Endothelial cell of umbilical vein (primary cell): ENCODE data around the gene ATR. TPM values are rescaled to one million over a fixed set of nuclear protein-coding genes. Genes with fewer than 3 reads are reported as not detected.

Experiments used
- BruUV-seq: library from RNA; stranded (reverse); fragments of 400-500 nt; replicated peaks from 2 replicates; lab custom pipeline; 2021; lab: Mats Ljungman, UMichigan
- CTCF ChIA-PET: fragments of 300-600, 350-600 bp; sonication (Branson Sonifier 250); formaldehyde crosslinking; loops from one replicate; lab custom pipeline; 2021; ENCODE audit warnings: antibody characterized with exemption, inconsistent platforms; lab: Charles Lee
- POLR2A ChIA-PET: fragments of 300-600, 350-600 bp; sonication (Branson Sonifier 250); formaldehyde crosslinking; loops from one replicate; lab custom pipeline; 2021; ENCODE audit warnings: antibody characterized with exemption, inconsistent platforms; lab: Charles Lee
- DNase-seq: peaks from one replicate; pipeline ENCODE4 v3.0.0-alpha.2; 2011; ENCODE audit warnings: low read depth, low spot score
- FAIRE-seq: peaks from 2 replicates; lab custom pipeline; 2011; peaks lifted over from hg19 to GRCh38; lab: Jason Lieb, UNC
- H2AFZ ChIP-seq: 2 replicates; pipeline ENCODE4 v1.6.0; 2012; ENCODE audit warnings: low read depth, low read length, control low read depth, inconsistent platforms
- H3K27ac ChIP-seq: 2 replicates; pipeline ENCODE4 v1.5.1; 2011; ENCODE audit warnings: low read depth, mild to moderate bottlenecking, control low read depth, low read length, moderate library complexity; ENCODE audit not compliant: insufficient read depth
- H3K27me3 ChIP-seq, 2 experiments: 2 replicates each; pipeline versions ENCODE4 v1.6.0 to v1.6.1; 2011; ENCODE audit warnings: low read length in 2 of 2, mixed read lengths in 1 of 2; ENCODE audit not compliant: control insufficient read depth in 2 of 2, insufficient read depth in 2 of 2
- H3K36me3 ChIP-seq, 2 experiments: 2 replicates in 1 of 2; 3 replicates in 1 of 2; pipeline ENCODE4 v1.5.1; 2011; ENCODE audit warnings: low read length in 2 of 2, mild to moderate bottlenecking in 1 of 2, moderate library complexity in 1 of 2; ENCODE audit not compliant: control insufficient read depth in 2 of 2, insufficient read depth in 2 of 2; ENCODE audit errors: extremely low read depth in 1 of 2
- H3K4me1 ChIP-seq: 3 replicates; pipeline ENCODE4 v1.5.1; 2011; ENCODE audit warnings: mild to moderate bottlenecking, low read length; ENCODE audit not compliant: control insufficient read depth, insufficient read depth; ENCODE audit errors: extremely low read depth
- H3K4me2 ChIP-seq: 2 replicates; pipeline ENCODE4 v1.6.1; 2011; ENCODE audit warnings: low read length, control low read depth, mixed read lengths; ENCODE audit not compliant: insufficient read depth
- H3K4me3 ChIP-seq, 3 experiments: fragments of 200-600 bp in 1 of 3; sonication (generic), shearing (Covaris generic) in 1 of 3; replicated peaks in 1 of 3; 2 replicates each; pipeline ENCODE4 v1.5.1; 2011 to 2016; ENCODE audit warnings: control low read depth in 3 of 3, low read length in 3 of 3, mild to moderate bottlenecking in 2 of 3, inconsistent platforms in 1 of 3, low read depth in 1 of 3, moderate library complexity in 1 of 3; ENCODE audit not compliant: insufficient read depth in 1 of 3
- H3K79me2 ChIP-seq: 2 replicates; pipeline ENCODE4 v1.6.0; 2012; ENCODE audit warnings: low read length, inconsistent platforms; ENCODE audit not compliant: control insufficient read depth, insufficient read depth
- H3K9ac ChIP-seq: replicated peaks from 2 replicates; pipeline ENCODE3; 2011; ENCODE audit warnings: low read length, control low read depth; ENCODE audit not compliant: insufficient read depth; ENCODE audit errors: extremely low read depth
- H3K9me1 ChIP-seq: replicated peaks from 3 replicates; pipeline ENCODE4 v1.6.0; 2011; ENCODE audit warnings: mild to moderate bottlenecking, low read length; ENCODE audit not compliant: control insufficient read depth, insufficient read depth; ENCODE audit errors: extremely low read depth
- H3K9me3 ChIP-seq: replicated peaks from 2 replicates; pipeline ENCODE4 v1.5.1; 2012; ENCODE audit warnings: low read length, inconsistent platforms; ENCODE audit not compliant: control insufficient read depth, insufficient read depth
- H4K20me1 ChIP-seq: replicated peaks from 2 replicates; pipeline ENCODE3; 2011; ENCODE audit warnings: mild to moderate bottlenecking, low read length; ENCODE audit not compliant: control insufficient read depth, insufficient read depth; ENCODE audit errors: extremely low read depth
- CTCF ChIP-seq, 2 donors: IDR thresholded peaks; 1 replicate in 1 of 2; 2 replicates in 1 of 2; pipeline ENCODE4 v1.5.1; 2011; ENCODE audit warnings: low read length in 2 of 2, mild to moderate bottlenecking in 2 of 2, moderate library complexity in 2 of 2, control low read depth in 1 of 2, inconsistent platforms in 1 of 2, low read depth in 1 of 2; ENCODE audit not compliant: insufficient read depth in 1 of 2; ENCODE audit errors: extremely low read depth in 1 of 2
- EZH2 ChIP-seq: IDR thresholded peaks from 2 replicates; pipeline ENCODE4 v1.6.1; 2012; ENCODE audit warnings: borderline replicate concordance, low read depth, mild to moderate bottlenecking, moderate library complexity, low read length, inconsistent platforms; ENCODE audit not compliant: severe bottlenecking
- FOS ChIP-seq: IDR thresholded peaks from 2 replicates; pipeline ENCODE4 v1.6.1; 2011; ENCODE audit warnings: mild to moderate bottlenecking, low read length, moderate library complexity, borderline replicate concordance; ENCODE audit not compliant: insufficient read depth
- GATA2 ChIP-seq: IDR thresholded peaks from 2 replicates; pipeline ENCODE4 v1.7.0; 2011; ENCODE audit warnings: low read depth, mild to moderate bottlenecking, moderate library complexity, mixed read lengths, low read length; ENCODE audit not compliant: insufficient read length, insufficient read depth
- JUN ChIP-seq: IDR thresholded peaks from 2 replicates; pipeline ENCODE4 v1.6.1; 2011; ENCODE audit warnings: borderline replicate concordance, low read depth; ENCODE audit not compliant: insufficient read length, insufficient read depth
- MYC ChIP-seq: IDR thresholded peaks from one replicate; pipeline ENCODE4 v1.6.1; 2011; ENCODE audit warnings: mild to moderate bottlenecking, low read depth, low read length
- POLR2A ChIP-seq: IDR thresholded peaks from 2 replicates; pipeline ENCODE4 v1.6.1; 2012; ENCODE audit warnings: low read depth, mild to moderate bottlenecking, control low read depth, low read length
- POLR2AphosphoS5 ChIP-seq: IDR thresholded peaks from 2 replicates; pipeline ENCODE4 v1.6.1; 2012; ENCODE audit warnings: low read depth, mild to moderate bottlenecking, control low read depth, low read length, moderate library complexity; ENCODE audit not compliant: insufficient read depth
- dilution Hi-C: fragments of 300-500 bp; cut with MboI; formaldehyde crosslinking; loops from one replicate; pipeline ENCODE4 v1.15.0; 2019; ENCODE audit warnings: low sequenced_read_pairs; ENCODE audit not compliant: extremely low pct_ligation_motif_present
- intact Hi-C: fragments of 100-400 bp; cut with micrococcal nuclease; formaldehyde crosslinking; loops from one replicate; pipeline ENCODE4 v1.10.0; 2022
- polyA plus RNA-seq, 4 experiments: library from polyadenylated mRNA; depleted of rRNA in 3 of 4; stranded (reverse) in 3 of 4; unstranded in 1 of 4; fragments of >200 nt; gene quantifications; 2 replicates each; pipeline versions ENCODE4 v1.2.1 to v1.2.3, GENCODE V29; 2011 to 2012; ENCODE audit warnings: missing spikeins in 1 of 4
- total RNA-seq: library from RNA; stranded (reverse); gene quantifications from 2 replicates; pipeline ENCODE4 v1.2.3, GENCODE V29; 2021
- TF ChIP-seq, protein P1 (sequence below): IDR thresholded peaks from 2 replicates; pipeline ENCODE4 v1.6.1; 2011; ENCODE audit not compliant: insufficient read depth, insufficient read length

ATR gene
- total and polyA plus RNA-seq, 2 donors (not counting 3 experiments of a cell fraction or from before 2014, with no cell fraction given), result 6.3 to 23.6 TPM

GRCh38 chr3:142613491-142613890 is 35.0 kb upstream of the ATR start:
- no peaks in the 10 kb centered on the region for H3K9me3 ChIP-seq
- H3K9ac ChIP-seq, result no peak overlapping the region
- H3K36me3 ChIP-seq, result no peaks in the 10 kb centered on the region
- H3K79me2 ChIP-seq, result no peaks in the 10 kb centered on the region
- dilution Hi-C loops (no loop called here), intact Hi-C loops (no loop called here)
- H3K27ac ChIP-seq, result no peak overlapping the region
- H3K4me2 ChIP-seq, result no peak overlapping the region
- TF ChIP-seq GATA2 (no peak), MYC (no peak), CTCF (IDR thresholded peaks at IDR 0.05; ENCODE audit: extremely low read depth in 1 of 2, insufficient read depth in 1 of 2, low read depth in 1 of 2, low read length in 2 of 2) (no peak), POLR2AphosphoS5 (no peak), JUN (no peak), FOS (no peak), EZH2 (no peak), POLR2A (no peak)
- TF ChIP-seq, protein P1, sequence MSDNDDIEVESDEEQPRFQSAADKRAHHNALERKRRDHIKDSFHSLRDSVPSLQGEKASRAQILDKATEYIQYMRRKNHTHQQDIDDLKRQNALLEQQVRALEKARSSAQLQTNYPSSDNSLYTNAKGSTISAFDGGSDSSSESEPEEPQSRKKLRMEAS, result no peak
- BruUV-seq, result no TSS peak
- DNase-seq (no peak), FAIRE-seq (no peak)
- peaks cover 1% of the 10 kb centered on the region for H3K4me1 ChIP-seq
- H3K4me3 ChIP-seq, result no peak overlapping the region
- H4K20me1 ChIP-seq, result no peaks in the 10 kb centered on the region
- ChIA-PET CTCF (interaction anchor here (1.1 to 1.5 kb wide), 2 partner anchors 216 to 223 kb away, joined by 3 read pairs; no protein-coding TSS in a partner anchor), POLR2A (no interaction called here)
- H2AFZ ChIP-seq, result no peak overlapping the region
- no peaks in the 10 kb centered on the region for H3K27me3 ChIP-seq
- H3K9me1 ChIP-seq, result no peaks in the 10 kb centered on the region
